Fibroblast of skin of left biceps (primary cell): ENCODE results near the gene USP4.
"Not testable (repeated sequence)": the region's sequence is repeated elsewhere in the genome, so short reads cannot be mapped to it uniquely, and the experiment has no call there.

Source experiments
- DNase-seq, 2 experiments: peaks; one replicate each; pipeline ENCODE4 v3.0.0-alpha.2; 2013; ENCODE audit warnings: low read depth in 2 of 2

Gene USP4

DNA sequence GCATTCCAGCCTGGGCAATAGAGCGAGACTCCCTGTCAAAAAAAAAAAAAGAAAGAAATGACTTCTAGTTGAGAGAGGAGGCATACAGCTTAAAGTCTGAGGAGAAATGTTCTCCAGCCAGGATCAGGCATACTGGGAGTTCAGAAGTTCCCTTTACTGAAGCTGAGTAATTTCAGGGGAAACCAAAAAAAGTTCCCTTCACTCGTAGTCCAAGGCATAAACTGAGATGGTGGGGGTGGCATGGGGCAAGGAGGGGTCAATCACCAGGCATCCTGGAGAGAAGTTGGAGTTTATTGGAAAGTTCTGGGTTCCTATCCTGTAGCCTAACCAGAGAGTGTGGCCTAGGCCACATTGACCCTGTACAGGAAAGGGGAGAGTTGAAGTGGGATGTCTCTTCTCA, 12.4 kb upstream of the USP4 start:
- DNase-seq = no peak

DNA sequence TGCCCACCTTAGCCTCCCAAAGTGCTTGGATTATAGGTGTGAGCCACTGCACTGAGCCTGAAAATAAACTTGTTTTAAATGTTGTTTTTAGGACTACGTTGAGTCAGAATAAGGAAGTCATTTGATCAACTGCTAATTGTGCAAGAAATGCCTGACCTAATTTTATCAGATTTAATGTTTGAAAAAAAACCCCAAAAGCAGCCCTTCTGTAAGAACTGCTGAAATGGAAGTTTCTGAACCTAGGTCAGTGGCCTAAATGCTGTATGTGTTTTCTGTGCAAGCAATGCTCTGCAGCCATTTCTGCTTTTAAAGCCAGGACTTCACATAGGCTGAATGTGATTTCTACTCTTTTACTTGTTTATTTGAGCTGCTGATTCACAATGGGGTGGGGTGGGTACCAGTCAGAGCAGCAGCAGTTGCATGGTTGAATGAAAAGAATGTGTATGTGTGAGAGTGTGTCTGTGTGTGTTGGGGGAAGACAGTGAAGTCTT, 11.7 kb upstream of the USP4 start:
- peak; percentile 45 to 52 for DNase-seq

DNA sequence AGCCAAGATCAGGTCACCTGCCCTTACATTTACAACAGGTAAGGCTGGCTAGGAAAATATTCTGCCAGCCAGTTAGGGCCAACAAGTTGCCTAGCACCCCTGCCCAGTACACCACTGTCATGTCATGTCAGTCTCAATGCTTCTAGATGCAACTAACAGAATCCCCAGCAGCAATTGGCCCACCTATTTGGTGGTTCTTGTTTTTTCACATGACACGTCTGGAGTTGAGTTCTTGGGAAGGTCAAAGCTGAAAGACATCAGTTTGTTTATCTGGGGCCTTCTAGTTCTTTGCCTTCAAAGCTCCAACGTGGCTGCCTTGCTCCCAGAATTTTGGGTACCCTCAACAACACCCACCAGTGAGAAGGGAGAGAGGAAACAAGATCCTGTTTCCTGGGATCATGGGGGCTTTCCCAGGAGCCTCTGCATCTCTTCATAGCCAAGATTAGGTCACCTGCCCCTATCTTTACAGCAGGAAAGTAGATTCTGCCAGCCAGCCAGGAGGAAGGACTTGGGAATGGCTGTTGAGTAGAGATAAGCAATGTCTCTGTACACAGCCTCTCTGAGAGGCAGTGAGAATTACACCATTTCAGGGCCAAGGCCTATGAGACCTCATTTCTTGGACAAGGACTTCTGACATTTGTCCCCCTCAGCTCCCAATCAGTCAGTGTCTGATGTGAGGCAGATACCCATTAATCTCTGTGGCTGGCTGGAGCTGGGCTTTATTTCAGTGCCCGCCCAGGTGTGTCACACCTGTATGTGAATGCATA, 9.7 kb upstream of the USP4 start:
- no peak for DNase-seq

- DNase-seq = not testable (repeated sequence)
Measured at GRCh38 chr3:49348361-49348760, 8.5 kb upstream of the USP4 start.

- no peak for DNase-seq
Measured at GRCh38 chr3:49346797-49347251, 7.0 kb upstream of the USP4 start.

- no peak for DNase-seq
Measured at GRCh38 chr3:49343163-49343562, 3.3 kb upstream of the USP4 start.

DNA sequence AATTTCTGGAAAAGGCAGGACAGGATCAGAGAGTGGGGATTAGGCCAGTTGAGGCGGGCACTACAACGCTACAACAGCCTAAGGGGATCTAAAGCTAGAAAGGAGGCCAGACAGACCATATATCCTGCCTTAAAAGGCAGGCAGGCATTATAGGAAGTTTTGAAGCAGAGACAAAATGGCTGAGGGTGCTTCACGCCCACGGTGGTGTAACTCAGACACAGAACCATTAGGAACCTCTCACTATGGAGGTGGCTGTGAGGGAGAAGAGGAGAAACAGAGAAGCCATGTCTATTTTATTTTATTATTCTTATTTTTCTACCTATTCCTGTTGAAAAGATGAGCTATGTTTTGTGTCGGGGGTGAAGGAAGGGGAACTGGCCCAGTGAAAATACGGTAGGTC, 2.1 kb upstream of the USP4 start:
- DNase-seq = no peak

DNA sequence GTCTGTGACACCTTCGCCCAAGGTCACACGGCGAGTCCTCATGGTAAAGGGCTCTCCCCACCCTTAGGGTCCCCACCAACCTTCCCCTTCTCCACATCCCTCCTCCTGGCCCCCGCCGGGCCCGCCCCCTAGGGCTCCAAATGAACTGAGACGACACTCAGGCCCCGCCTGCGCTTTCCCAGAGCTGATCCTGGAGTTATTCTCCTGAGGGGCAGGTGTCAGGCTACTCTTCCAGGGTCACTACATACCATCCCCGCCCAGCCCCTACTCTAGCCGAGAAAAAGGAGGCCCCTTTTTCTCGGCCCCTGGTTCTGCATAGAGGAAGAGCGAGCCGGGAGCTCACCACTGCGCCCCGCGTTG, 292 bp downstream of the USP4 start:
- DNase-seq = no peak

GRCh38 chr3:49333916-49334633, 5.8 kb downstream of the USP4 start:
- no peak for DNase-seq

DNA sequence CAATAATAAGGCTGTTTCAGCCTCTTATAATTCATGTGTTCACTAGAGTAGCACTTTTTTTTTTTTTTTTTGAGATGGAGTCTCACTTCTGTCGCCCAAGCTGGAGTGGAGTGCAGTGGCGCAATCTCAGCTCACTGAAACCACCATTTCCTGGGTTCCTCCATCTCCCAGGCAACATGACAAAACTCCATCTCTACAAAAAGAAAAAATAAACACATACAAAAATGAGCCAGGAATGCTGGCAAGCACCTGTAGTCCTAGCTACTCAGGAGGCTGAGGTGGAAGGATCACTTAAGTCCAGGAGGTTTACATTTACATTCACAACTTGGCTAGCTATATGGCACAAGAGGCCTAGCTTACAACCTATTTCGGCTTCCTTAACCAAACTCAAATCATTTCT, 6.8 kb downstream of the USP4 start:
- DNase-seq = no peak

GRCh38 chr3:49329186-49329585, 10.7 kb downstream of the USP4 start:
- DNase-seq = no peak

GRCh38 chr3:49328350-49328749, 11.5 kb downstream of the USP4 start:
- not testable (repeated sequence) for DNase-seq

GRCh38 chr3:49327485-49327884, 12.4 kb downstream of the USP4 start:
- DNase-seq = no peak

DNA sequence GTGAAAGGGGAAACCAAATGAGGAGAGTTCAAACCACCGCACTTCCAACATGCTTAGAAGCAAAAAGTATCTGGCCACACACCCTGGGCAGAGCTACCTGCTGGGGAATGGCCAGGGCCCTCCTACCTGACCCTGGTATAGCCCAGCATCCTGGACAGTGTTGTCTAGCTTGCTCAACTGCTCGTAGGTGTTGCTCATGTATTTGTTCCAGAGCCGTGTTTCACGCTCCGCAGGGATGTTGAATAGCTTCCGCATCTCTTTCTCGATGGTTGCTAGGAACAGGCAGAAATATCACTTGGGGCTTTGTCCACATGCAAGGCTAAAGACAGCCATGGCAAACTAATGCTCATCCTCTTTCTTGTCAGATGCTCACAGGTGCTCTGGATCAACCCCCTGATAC, 15.1 kb downstream of the USP4 start:
- no peak for DNase-seq

- no peak for DNase-seq
Measured at GRCh38 chr3:49316696-49317457, 23.0 kb downstream of the USP4 start.

DNA sequence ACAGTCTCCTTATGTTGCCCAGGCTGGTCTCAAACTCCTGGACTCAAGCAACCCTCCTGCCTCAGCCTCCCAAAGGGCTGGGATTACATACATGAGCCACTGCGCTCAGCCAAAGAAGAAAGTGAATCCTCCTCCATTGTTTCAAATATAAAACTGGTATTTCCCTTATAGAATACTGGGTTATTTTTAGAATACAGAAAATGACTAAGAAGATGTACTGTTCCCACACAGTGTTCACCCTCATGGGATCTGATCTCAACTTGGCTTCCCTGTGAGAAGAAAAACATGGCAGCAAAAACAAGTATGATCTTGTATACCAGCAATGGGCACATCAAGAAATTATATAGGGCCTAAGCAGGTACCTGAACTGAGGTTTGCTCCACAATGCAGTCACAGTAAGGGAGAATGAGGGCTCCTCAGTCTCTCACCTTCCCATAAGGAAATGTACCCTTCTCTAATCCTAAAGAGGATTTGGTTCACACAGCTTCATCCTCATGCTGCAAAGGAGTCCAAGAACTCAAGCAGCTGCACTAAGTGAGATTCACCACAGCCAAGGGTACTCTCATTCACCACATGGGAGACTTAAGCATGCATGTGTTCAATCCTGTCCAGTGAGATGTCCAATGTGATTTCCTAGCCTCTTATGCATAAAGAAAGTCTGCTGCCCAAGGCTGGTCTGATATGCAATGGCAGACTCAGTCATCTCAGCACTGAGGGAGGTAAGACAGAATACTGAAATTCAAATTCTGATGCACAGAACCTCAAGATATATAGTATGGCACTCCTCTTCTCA, 25.8 kb downstream of the USP4 start:
- DNase-seq = no peak

DNA sequence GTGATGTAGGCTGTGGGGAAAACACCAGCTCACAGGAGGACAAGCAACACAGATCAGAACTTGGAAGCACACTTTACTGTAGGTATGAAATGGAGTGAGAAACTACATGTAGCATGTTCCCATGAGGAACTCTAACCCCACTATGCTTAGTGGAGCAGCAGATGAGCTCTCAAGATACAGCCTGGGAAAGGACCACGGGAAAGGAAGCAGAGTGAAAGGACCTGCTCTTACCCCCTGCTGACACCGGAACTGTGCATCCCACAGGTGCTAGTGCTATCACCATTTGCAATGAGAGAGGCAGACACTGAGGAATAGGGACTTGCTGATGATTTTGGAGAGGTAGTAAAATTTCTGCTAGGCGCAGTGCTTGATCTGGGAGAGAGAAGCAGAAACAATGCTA, 28.6 kb downstream of the USP4 start:
- no peak for DNase-seq

GRCh38 chr3:49310677-49311076, 29.2 kb downstream of the USP4 start:
- no peak for DNase-seq

GRCh38 chr3:49305608-49306007, 34.2 kb downstream of the USP4 start:
- DNase-seq = no peak

- no peak for DNase-seq
Measured at GRCh38 chr3:49302613-49303012, 37.2 kb downstream of the USP4 start.

DNA sequence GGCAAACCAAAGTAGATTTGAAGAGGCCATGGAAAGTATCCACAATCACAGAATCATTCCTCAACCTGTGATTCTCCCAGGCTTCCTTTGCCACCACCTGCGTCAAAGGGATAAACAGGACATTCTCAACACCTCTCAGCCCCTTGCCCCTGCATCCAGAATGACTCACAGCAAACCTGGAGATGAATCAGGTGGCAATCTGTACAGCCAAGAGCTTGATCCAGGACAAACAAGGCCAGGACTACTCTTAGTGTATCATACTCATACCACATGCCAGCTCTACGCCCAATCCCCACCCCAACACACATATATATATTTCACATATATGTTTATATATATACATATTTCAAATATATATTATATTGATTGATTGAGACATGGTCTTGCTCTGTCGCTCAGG, 39.3 kb downstream of the USP4 start:
- DNase-seq = no peak

DNA sequence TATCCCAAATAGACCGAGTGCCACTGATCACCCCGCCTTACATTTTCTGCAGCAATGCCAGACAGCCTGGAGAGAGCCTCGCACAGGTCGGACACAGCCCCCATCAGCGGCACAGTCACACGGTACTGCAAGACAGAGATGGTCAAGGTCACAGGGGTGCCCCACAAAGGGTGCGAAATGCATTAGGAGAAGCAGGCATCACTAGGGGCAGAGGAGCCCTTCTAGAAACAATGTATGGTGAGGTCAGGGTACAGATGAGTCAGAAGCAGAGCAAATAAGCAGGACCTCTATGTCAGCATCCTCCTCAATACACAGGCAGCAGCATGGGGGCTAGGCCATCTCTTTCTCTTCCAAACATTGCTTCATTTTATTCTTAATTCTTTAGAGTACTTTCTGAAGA, 41.3 kb downstream of the USP4 start:
- no peak for DNase-seq
